ENCODE results near the gene C11orf24. TPM values are rescaled to one million over a fixed set of nuclear protein-coding genes. Genes with fewer than 3 reads are reported as not detected.

Gene C11orf24
- total and polyA plus RNA-seq, 9 of the 15 experiments (the other 6 are each of a cell fraction or from before 2014, with no cell fraction given): 2.0 to 65.2 (median 32.5) TPM

DNA sequence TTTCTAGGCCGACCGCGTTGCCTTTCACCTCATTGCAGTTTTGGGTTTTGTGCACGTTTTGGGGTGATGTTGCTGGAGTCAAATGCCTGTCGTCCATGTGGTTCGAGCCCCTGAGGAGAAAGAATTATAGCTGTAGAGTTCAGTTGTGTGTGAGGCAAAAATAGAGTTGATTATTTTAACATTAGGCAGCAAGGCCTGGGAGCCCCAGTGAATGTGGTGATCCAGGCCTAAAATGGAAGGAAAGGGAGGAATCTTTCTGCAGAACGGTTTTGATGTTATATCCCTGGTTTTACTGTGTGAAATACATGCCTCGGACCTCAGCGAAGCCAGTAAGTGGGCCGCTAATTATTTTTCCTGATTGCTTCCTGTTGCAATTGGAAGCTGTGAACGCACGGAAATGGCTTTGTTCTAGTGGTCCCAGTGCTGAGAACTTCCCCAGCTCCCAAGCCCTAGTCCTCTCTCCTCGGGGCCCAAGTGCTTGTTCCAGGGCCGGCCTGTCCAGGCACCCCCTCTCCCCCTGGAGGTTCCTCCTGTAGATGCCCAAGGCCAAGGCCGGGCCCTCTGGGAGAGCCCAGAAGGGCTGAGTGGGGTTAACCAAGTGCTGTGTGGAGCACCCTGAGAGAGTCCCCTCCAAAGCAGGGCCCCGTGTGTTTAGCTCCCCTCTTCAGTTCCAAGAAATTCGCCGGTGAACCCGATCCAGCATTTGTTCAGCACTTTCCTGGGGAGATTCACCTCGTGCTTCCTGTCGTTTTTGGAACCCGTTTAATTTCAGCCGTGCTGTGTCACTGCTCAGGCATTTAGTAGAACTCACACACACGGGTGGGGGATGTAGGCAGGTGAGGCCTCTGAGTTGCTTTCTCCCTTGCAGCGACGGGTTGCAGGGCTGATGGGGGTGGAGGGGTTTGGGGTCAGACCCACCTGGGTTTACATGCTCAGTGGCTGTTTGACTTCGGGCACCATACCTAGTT, 42.7 kb upstream of the C11orf24 start (continued):
- TF ChIP-seq, protein P1, sequence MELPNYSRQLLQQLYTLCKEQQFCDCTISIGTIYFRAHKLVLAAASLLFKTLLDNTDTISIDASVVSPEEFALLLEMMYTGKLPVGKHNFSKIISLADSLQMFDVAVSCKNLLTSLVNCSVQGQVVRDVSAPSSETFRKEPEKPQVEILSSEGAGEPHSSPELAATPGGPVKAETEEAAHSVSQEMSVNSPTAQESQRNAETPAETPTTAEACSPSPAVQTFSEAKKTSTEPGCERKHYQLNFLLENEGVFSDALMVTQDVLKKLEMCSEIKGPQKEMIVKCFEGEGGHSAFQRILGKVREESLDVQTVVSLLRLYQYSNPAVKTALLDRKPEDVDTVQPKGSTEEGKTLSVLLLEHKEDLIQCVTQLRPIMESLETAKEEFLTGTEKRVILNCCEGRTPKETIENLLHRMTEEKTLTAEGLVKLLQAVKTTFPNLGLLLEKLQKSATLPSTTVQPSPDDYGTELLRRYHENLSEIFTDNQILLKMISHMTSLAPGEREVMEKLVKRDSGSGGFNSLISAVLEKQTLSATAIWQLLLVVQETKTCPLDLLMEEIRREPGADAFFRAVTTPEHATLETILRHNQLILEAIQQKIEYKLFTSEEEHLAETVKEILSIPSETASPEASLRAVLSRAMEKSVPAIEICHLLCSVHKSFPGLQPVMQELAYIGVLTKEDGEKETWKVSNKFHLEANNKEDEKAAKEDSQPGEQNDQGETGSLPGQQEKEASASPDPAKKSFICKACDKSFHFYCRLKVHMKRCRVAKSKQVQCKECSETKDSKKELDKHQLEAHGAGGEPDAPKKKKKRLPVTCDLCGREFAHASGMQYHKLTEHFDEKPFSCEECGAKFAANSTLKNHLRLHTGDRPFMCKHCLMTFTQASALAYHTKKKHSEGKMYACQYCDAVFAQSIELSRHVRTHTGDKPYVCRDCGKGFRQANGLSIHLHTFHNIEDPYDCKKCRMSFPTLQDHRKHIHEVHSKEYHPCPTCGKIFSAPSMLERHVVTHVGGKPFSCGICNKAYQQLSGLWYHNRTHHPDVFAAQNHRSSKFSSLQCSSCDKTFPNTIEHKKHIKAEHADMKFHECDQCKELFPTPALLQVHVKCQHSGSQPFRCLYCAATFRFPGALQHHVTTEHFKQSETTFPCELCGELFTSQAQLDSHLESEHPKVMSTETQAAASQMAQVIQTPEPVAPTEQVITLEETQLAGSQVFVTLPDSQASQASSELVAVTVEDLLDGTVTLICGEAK (IDR thresholded peaks at IDR 0.05): 0 out of 2 replicates have a peak, but pooled peaks have one; percentile 11
- TF ChIP-seq, protein P1 (CRISPR knock-in tag; IDR thresholded peaks at IDR 0.05): no peak
- TF ChIP-seq, protein P2, sequence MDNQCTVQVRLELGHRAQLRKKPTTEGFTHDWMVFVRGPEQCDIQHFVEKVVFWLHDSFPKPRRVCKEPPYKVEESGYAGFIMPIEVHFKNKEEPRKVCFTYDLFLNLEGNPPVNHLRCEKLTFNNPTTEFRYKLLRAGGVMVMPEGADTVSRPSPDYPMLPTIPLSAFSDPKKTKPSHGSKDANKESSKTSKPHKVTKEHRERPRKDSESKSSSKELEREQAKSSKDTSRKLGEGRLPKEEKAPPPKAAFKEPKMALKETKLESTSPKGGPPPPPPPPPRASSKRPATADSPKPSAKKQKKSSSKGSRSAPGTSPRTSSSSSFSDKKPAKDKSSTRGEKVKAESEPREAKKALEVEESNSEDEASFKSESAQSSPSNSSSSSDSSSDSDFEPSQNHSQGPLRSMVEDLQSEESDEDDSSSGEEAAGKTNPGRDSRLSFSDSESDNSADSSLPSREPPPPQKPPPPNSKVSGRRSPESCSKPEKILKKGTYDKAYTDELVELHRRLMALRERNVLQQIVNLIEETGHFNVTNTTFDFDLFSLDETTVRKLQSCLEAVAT (IDR thresholded peaks at IDR 0.05): peak in 1 of 2 experiments; percentile 14; a peak in 1 of 4 replicates
- TF ChIP-seq RBBP5 (IDR thresholded peaks at IDR 0.05; ENCODE audit: borderline replicate concordance, insufficient read depth, low read length, poor library complexity, severe bottlenecking) (peak; percentile 73), EP400 (IDR thresholded peaks at IDR 0.05) (0 out of 2 replicates have a peak, but pooled peaks have one; percentile 9), HDGF (IDR thresholded peaks at IDR 0.05) (no peak), MTA3 (IDR thresholded peaks at IDR 0.05; ENCODE audit: borderline replicate concordance) (0 out of 2 replicates have a peak, but pooled peaks have one; percentile 41), ZBTB7A (IDR thresholded peaks at IDR 0.05; ENCODE audit: borderline replicate concordance, control insufficient read depth, low read depth, low read length) (0 out of 2 replicates have a peak, but pooled peaks have one; percentile 20), POLR2H (tag; IDR thresholded peaks at IDR 0.05; ENCODE audit: low read depth) (no peak), POLR2A (conservative IDR thresholded peaks at IDR 0.05) (peak; percentile 21), SRSF7 (optimal IDR thresholded peaks at IDR 0.05; ENCODE audit: low read depth, low read length) (no peak)
- TF ChIP-seq, protein P3, sequence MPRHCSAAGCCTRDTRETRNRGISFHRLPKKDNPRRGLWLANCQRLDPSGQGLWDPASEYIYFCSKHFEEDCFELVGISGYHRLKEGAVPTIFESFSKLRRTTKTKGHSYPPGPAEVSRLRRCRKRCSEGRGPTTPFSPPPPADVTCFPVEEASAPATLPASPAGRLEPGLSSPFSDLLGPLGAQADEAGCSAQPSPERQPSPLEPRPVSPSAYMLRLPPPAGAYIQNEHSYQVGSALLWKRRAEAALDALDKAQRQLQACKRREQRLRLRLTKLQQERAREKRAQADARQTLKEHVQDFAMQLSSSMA (CRISPR knock-in tag; IDR thresholded peaks at IDR 0.05): no peak
